Adrenal gland (tissue), 12 donors: ENCODE results near the gene ARHGAP40. TPM values are rescaled to one million over a fixed set of nuclear protein-coding genes. Genes with fewer than 3 reads are reported as not detected.

ENCODE experiments used
- DNase-seq, 7 donors: peaks; one replicate each; pipeline ENCODE4 v3.0.0-alpha.2; 2019 to 2020
- H3K27ac ChIP-seq, 5 donors: fragments of 200-600 bp; sonication (generic) in 4 of 5; 1 replicate in 3 of 5; 2 replicates in 2 of 5; pipeline versions ENCODE4 v1.5.1 to v1.8.0; 2016 to 2020; ENCODE audit warnings: mild to moderate bottlenecking in 1 of 5
- H3K27me3 ChIP-seq: fragments of 200-600 bp; 2 replicates; pipeline ENCODE4 v1.8.0; 2021
- H3K36me3 ChIP-seq, 2 donors: fragments of 200-600 bp; replicated peaks in 1 of 2; 1 replicate in 1 of 2; 2 replicates in 1 of 2; pipeline versions ENCODE4 v1.5.1 to v1.8.0; 2018 to 2022
- H3K4me1 ChIP-seq, 2 donors: fragments of 200-600 bp; replicated peaks in 1 of 2; 1 replicate in 1 of 2; 2 replicates in 1 of 2; pipeline versions ENCODE4 v1.5.1 to v1.8.0; 2018 to 2021
- H3K4me3 ChIP-seq, 4 donors: fragments of 200-600 bp; sonication (generic) in 3 of 4; one replicate each; pipeline ENCODE4 v1.5.1; 2016 to 2018
- H3K9me3 ChIP-seq, 3 donors: fragments of 200-600 bp; sonication (generic) in 1 of 3; replicated peaks in 1 of 3; 1 replicate in 2 of 3; 2 replicates in 1 of 3; pipeline versions ENCODE4 v1.5.1 to v1.8.0; 2016 to 2021
- CTCF ChIP-seq, 6 experiments: fragments of 450-650 bp in 4 of 6; fragments of 200-600 bp in 2 of 6; sonication (generic) in 1 of 6; IDR thresholded peaks; 1 replicate in 5 of 6; 2 replicates in 1 of 6; pipeline versions ENCODE4 v1.5.1 to v1.8.0; 2016 to 2021; ENCODE audit warnings: antibody characterized with exemption in 6 of 6, mild to moderate bottlenecking in 2 of 6, moderate library complexity in 1 of 6
- POLR2A ChIP-seq, 2 donors: fragments of 450-650 bp; IDR thresholded peaks; one replicate each; pipeline ENCODE4 v1.6.1; 2017; ENCODE audit warnings: antibody characterized with exemption in 2 of 2, mild to moderate bottlenecking in 2 of 2, moderate library complexity in 1 of 2
- WGBS, 4 donors: extraction: QIAGEN DNeasy Blood & Tissue Kit in 2 of 4; methylation state at CpG; one replicate each; pipeline versions ENCODE4 v1.1.5 to v1.1.7; 2013 to 2017; 5-methylcytosine and 5-hydroxymethylcytosine counted together
- intact Hi-C, 2 donors: fragments of 100-400 bp; cut with DNase I; formaldehyde crosslinking; loops; one replicate each; pipeline versions ENCODE4 v1.14.1 to v1.15.0; 2022 to 2023
- polyA plus RNA-seq, 3 donors: library from polyadenylated mRNA; stranded (reverse); fragments of 200-250 nt in 2 of 3; fragments of 350-450 nt in 1 of 3; fragmentation: Illumina TruSeq in 1 of 3; extraction: RNeasy Lipid Tissue Mini Kit (QIAGEN cat#74804) in 1 of 3; gene quantifications; one replicate each; pipeline ENCODE4 v1.2.3, GENCODE V29; 2013 to 2014
- total RNA-seq, 9 donors: library from RNA; depleted of rRNA in 4 of 9; stranded (reverse); fragments of >200 nt in 4 of 9; fragments of 120-200 nt in 1 of 9; fragmentation: NEBNext Ultra II Directional in 1 of 9; extraction: Animal tissue kit (Norgen Biotek cat#: 25700) in 1 of 9; gene quantifications; one replicate each; pipeline versions ENCODE4 v1.1.0 to v1.2.4, GENCODE V29; 2013 to 2023
- donor health status: healthy with polysubstance abuse.
- donor health status: Bipolar disorder and iron deficiency.
- donor health status: DM: yes; HTN: yes; CAD: no.
- donor health status: DM: no; HTN: no; CAD: no.
- donor health status: DM: no; HTN: no; CAD: no.
- donor health status: DM: yes; HTN: yes; CAD: no.

The ARHGAP40 gene
- total and polyA plus RNA-seq, 12 donors: 0.08 TPM; not detected in 11

- no peak overlapping the region for H3K4me3 ChIP-seq
- TF ChIP-seq POLR2A (IDR thresholded peaks at IDR 0.05) (no peak), CTCF (IDR thresholded peaks at IDR 0.05) (no peak)
- DNase-seq: no peak
- intact Hi-C loops: no loop called here
- peaks cover 7% of the 10 kb centered on the region for H3K27me3 ChIP-seq
- H3K36me3 ChIP-seq: no peaks in the 10 kb centered on the region
- 80 to 88% (median 85%) methylated on average over 4 of the region's 4 CpGs for WGBS, 4 donors
- no peak overlapping the region for H3K27ac ChIP-seq
- no peaks in the 10 kb centered on the region for H3K9me3 ChIP-seq
- no peaks in the 10 kb centered on the region for H3K4me1 ChIP-seq
Measured at GRCh38 chr20:38608188-38608587, 6.6 kb downstream of the ARHGAP40 start.

GRCh38 chr20:38609815-38610214 is 8.2 kb downstream of the ARHGAP40 start:
- no peak for DNase-seq
- Histone ChIP-seq H3K27ac (no peak overlapping the region), H3K4me3 (no peak overlapping the region), H3K27me3 (peaks cover 7% of the 10 kb centered on the region), H3K9me3 (no peaks in the 10 kb centered on the region), H3K36me3 (no peaks in the 10 kb centered on the region), H3K4me1 (no peaks in the 10 kb centered on the region)
- TF ChIP-seq CTCF (IDR thresholded peaks at IDR 0.05): no peak
- TF ChIP-seq POLR2A (IDR thresholded peaks at IDR 0.05): no peak
- WGBS, 4 donors: 82 to 91% (median 89%) methylated on average over 4 of the region's 4 CpGs
- intact Hi-C loops: no loop called here

- WGBS, 4 donors: 69 to 77% (median 73%) methylated on average over 5 of the region's 5 CpGs
- no peaks in the 10 kb centered on the region for H3K9me3 ChIP-seq
- intact Hi-C loops: no loop called here
- H3K4me1 ChIP-seq: no peaks in the 10 kb centered on the region
- DNase-seq: no peak
- TF ChIP-seq POLR2A (IDR thresholded peaks at IDR 0.05) (no peak), CTCF (IDR thresholded peaks at IDR 0.05) (no peak)
- no peaks in the 10 kb centered on the region for H3K36me3 ChIP-seq
- H3K27me3 ChIP-seq: peaks cover 7% of the 10 kb centered on the region
- no peak overlapping the region for H3K27ac ChIP-seq
- H3K4me3 ChIP-seq: no peak overlapping the region
Measured at GRCh38 chr20:38610521-38610920, 8.9 kb downstream of the ARHGAP40 start.

- Histone ChIP-seq H3K36me3 (no peaks in the 10 kb centered on the region), H3K9me3 (no peaks in the 10 kb centered on the region), H3K27ac (no peak overlapping the region), H3K4me1 (no peaks in the 10 kb centered on the region), H3K4me3 (no peak overlapping the region), H3K27me3 (peaks cover 16% of the 10 kb centered on the region)
- intact Hi-C loops: no loop called here
- TF ChIP-seq POLR2A (IDR thresholded peaks at IDR 0.05) (no peak), CTCF (IDR thresholded peaks at IDR 0.05) (no peak)
- no peak for DNase-seq
- 66 to 79% (median 73%) methylated on average over 5 of the region's 5 CpGs for WGBS, 4 donors
Measured at GRCh38 chr20:38612751-38613515, 11.3 kb downstream of the ARHGAP40 start.
